NB4 (cell line): ENCODE data around the gene GPR137B.
"Not testable (repeated sequence)": the region's sequence is repeated elsewhere in the genome, so short reads cannot be mapped to it uniquely, and the experiment has no call there.

Source experiments
- DNase-seq: peaks from one replicate; pipeline ENCODE4 v3.0.0; 2010; ENCODE audit warnings: low read depth
- H3K4me3 ChIP-seq: one replicate; pipeline ENCODE4 v1.5.1; 2011; ENCODE audit warnings: mild to moderate bottlenecking, low read depth, low read length, moderate library complexity
- CTCF ChIP-seq: IDR thresholded peaks from one replicate; pipeline ENCODE4 v1.5.1; 2012; ENCODE audit warnings: low read depth, low read length
- MAX ChIP-seq: IDR thresholded peaks from 2 replicates; pipeline ENCODE4 v1.6.1; 2011; ENCODE audit warnings: low read depth, low read length
- MYC ChIP-seq: IDR thresholded peaks from 2 replicates; pipeline ENCODE4 v1.6.1; 2011; ENCODE audit warnings: low read depth, low read length
- POLR2A ChIP-seq: IDR thresholded peaks from 2 replicates; pipeline ENCODE4 v1.6.1; 2011; ENCODE audit warnings: mild to moderate bottlenecking; ENCODE audit not compliant: insufficient read length; ENCODE audit errors: extremely low read depth

Gene GPR137B

GRCh38 chr1:236142253-236143103 is at the start of gene GPR137B:
GPR137B (plus strand) TSS chr1:236142539; CDS start chr1:236142623, 84 bp downstream.
- H3K4me3 ChIP-seq = peak within 1 kb of the TSS; percentile 47
- no peak for TF ChIP-seq MAX
- no peak for TF ChIP-seq POLR2A
- no peak for TF ChIP-seq CTCF
- DNase-seq = peak; percentile 83

GRCh38 chr1:236092899-236093298 is 49.4 kb upstream of the GPR137B start:
- no peak overlapping the region for H3K4me3 ChIP-seq
- DNase-seq = no peak
- TF ChIP-seq CTCF = no peak
- TF ChIP-seq MAX = no peak

GRCh38 chr1:236095705-236096520 is 46.4 kb upstream of the GPR137B start:
- no peak overlapping the region for H3K4me3 ChIP-seq
- DNase-seq = no peak
- no peak for TF ChIP-seq CTCF
- TF ChIP-seq MYC = no peak
- TF ChIP-seq MAX = no peak
- no peak for TF ChIP-seq POLR2A

GRCh38 chr1:236096660-236097482 is 45.5 kb upstream of the GPR137B start:
- DNase-seq = peak; percentile 63
- H3K4me3 ChIP-seq = not testable (repeated sequence)

- H3K4me3 ChIP-seq = no peak overlapping the region
- no peak for TF ChIP-seq MYC
- TF ChIP-seq POLR2A = no peak
- TF ChIP-seq CTCF = no peak
- TF ChIP-seq MAX = no peak
- DNase-seq = no peak
Measured at GRCh38 chr1:236098267-236098666, 44.1 kb upstream of the GPR137B start.
